Endodermal cell (in vitro differentiated cells): ENCODE results near the gene SLC30A5. TPM values are rescaled to one million over a fixed set of nuclear protein-coding genes. Genes with fewer than 3 reads are reported as not detected.
"Not testable (repeated sequence)": the region's sequence is repeated elsewhere in the genome, so short reads cannot be mapped to it uniquely, and the experiment has no call there.

Experiments
- DNase-seq: peaks from one replicate; pipeline ENCODE4 v3.0.0-alpha.2; 2017
- H3K27ac ChIP-seq: 2 replicates; pipeline ENCODE4 v1.5.1; 2013; ENCODE audit warnings: mild to moderate bottlenecking, low read depth, low read length, moderate library complexity
- H3K27me3 ChIP-seq: 2 replicates; pipeline ENCODE4 v1.6.1; 2013; ENCODE audit warnings: mild to moderate bottlenecking, low read length, moderate library complexity; ENCODE audit not compliant: insufficient read depth, control insufficient read depth, poor library complexity, severe bottlenecking
- H3K36me3 ChIP-seq: 2 replicates; pipeline ENCODE4 v1.7.0; 2013; ENCODE audit warnings: mild to moderate bottlenecking, low read length, moderate library complexity; ENCODE audit not compliant: control insufficient read depth, insufficient read depth
- H3K4me1 ChIP-seq: one replicate; pipeline ENCODE4 v1.7.0; 2013; ENCODE audit warnings: low read length; ENCODE audit not compliant: control insufficient read depth, insufficient read depth
- H3K4me3 ChIP-seq: 2 replicates; pipeline ENCODE4 v1.5.1; 2013; ENCODE audit warnings: mild to moderate bottlenecking, low read length, moderate library complexity
- H3K9ac ChIP-seq: 2 replicates; pipeline ENCODE4 v1.6.1; 2013; ENCODE audit warnings: mild to moderate bottlenecking, low read length, moderate library complexity; ENCODE audit not compliant: poor library complexity, severe bottlenecking; ENCODE audit errors: extremely low read depth
- H3K9me3 ChIP-seq: 2 replicates; pipeline ENCODE4 v1.6.1; 2013; ENCODE audit warnings: mild to moderate bottlenecking, low read length, moderate library complexity; ENCODE audit not compliant: control insufficient read depth
- H3K27ac Mint-ChIP-seq: 2 replicates; pipeline ENCODE4 v1.8.0; 2020; ENCODE audit warnings: mixed read lengths
- H3K27me3 Mint-ChIP-seq: 2 replicates; pipeline ENCODE4 v1.8.0; 2021; ENCODE audit warnings: mild to moderate bottlenecking, mixed read lengths; ENCODE audit not compliant: insufficient read depth
- H3K36me3 Mint-ChIP-seq: 2 replicates; pipeline ENCODE4 v1.8.0; 2020; ENCODE audit warnings: low read depth, mixed read lengths
- H3K4me1 Mint-ChIP-seq: 2 replicates; pipeline ENCODE4 v1.8.0; 2020; ENCODE audit warnings: mixed read lengths
- H3K4me3 Mint-ChIP-seq: 2 replicates; pipeline ENCODE4 v1.8.0; 2020; ENCODE audit warnings: mild to moderate bottlenecking, moderate library complexity, mixed read lengths
- H3K9me3 Mint-ChIP-seq: 2 replicates; pipeline ENCODE4 v1.8.0; 2020; ENCODE audit warnings: mild to moderate bottlenecking, mixed read lengths
- WGBS, 2 experiments: methylation state at CpG; one replicate each; pipeline versions ENCODE4 v1.1.5 to v1.1.7; 2013; ENCODE audit warnings: missing lambda C conversion rate in 2 of 2, mixed read lengths in 1 of 2; ENCODE audit not compliant: insufficient coverage in 1 of 2, insufficient read length in 1 of 2; 5-methylcytosine and 5-hydroxymethylcytosine counted together
- long read RNA-seq, 4 experiments: library from polyadenylated mRNA in 2 of 4; library from RNA in 1 of 4; library from capped mRNA in 1 of 4; stranded (forward) in 3 of 4; unstranded in 1 of 4; transcript quantifications; one replicate each; pipeline ENCODE4 v2.0.0, GENCODE V29; 2020 to 2021; ENCODE audit warnings: inconsistent platforms in 1 of 4
- polyA plus RNA-seq, 2 experiments: library from polyadenylated mRNA; stranded (reverse); fragments of 50-300 nt; gene quantifications; one replicate each; pipeline ENCODE4 v1.2.3, GENCODE V29; 2013
- total RNA-seq, 2 donors: library from RNA; stranded (reverse); fragmentation: NEBNext Ultra II Directional in 1 of 2; extraction: Animal tissue kit (Norgen Biotek cat#: 25700) in 1 of 2; gene quantifications; 2 replicates in 1 of 2; 3 replicates in 1 of 2; pipeline ENCODE4 v1.2.1, GENCODE V29; 2021
- TF ChIP-seq, protein P1 (sequence below): fragments of 200-600 bp; sonication (generic); conservative IDR thresholded peaks from 2 replicates; pipeline ENCODE4 v1.5.0; 2021; ENCODE audit warnings: antibody characterized with exemption, mild to moderate bottlenecking

Gene SLC30A5
- 10 to 100 TPM; 49.6 to 64.7 TPM for total RNA-seq
- polyA plus RNA-seq (2013, experiment 1 of 2) = 30.5 TPM
- polyA plus RNA-seq (2013, experiment 2 of 2) = 34.4 TPM
- long read RNA-seq, experiment 1, full-length matches to known transcripts = 11 of 23 reads
- long read RNA-seq, experiment 1, partial matches to known transcripts = 10 of 23 reads
- long read RNA-seq, experiment 1, other reads (novel, unspliced or antisense) = 2 of 23 reads
- long read RNA-seq, experiment 2, full-length matches to known transcripts = 62 of 94 reads
- long read RNA-seq, experiment 2, partial matches to known transcripts = 9 of 94 reads
- long read RNA-seq, experiment 2, other reads (novel, unspliced or antisense) = 23 of 94 reads
- long read RNA-seq, experiment 3, full-length matches to known transcripts = 102 of 144 reads
- long read RNA-seq, experiment 3, partial matches to known transcripts = 4 of 144 reads
- long read RNA-seq, experiment 3, other reads (novel, unspliced or antisense) = 38 of 144 reads
- long read RNA-seq, experiment 4, partial matches to known transcripts = 1 of 1 reads
- long read RNA-seq, experiment 4, other reads (novel, unspliced or antisense) = 0 of 1 reads

DNA sequence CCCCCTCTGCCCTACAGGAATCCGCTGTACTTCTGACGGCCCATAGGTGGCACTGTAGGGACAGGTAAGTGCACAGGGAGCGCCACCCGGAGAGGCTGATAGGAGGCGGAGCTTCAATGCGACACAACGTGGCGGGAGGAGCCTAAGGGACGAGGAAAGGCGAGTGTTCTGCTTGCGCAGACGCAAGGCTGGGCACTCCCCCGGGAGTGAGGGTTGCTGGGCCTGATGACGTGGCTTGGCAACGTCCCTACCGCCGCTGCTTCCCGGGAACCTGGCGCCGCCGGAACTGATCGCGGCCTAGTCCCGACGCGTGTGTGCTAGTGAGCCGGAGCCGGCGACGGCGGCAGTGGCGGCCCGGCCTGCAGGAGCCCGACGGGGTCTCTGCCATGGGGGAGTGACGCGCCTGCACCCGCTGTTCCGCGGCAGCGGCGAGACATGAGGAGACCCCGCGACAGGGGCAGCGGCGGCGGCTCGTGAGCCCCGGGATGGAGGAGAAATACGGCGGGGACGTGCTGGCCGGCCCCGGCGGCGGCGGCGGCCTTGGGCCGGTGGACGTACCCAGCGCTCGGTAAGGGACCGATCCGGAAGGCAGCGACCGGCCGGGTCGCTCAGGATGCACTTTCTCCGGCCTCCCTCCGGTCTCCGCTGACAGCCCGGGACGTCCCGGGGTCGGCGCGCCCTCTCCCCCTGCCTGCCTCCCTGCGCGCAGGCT lies at the start of gene SLC30A5:
TSS of gene SLC30A5 (plus strand) at position 244 of the 712 bp plus-strand sequence. CDS start at position 486, 242 bp downstream.
- WGBS, 2 experiments = 0 to 1% methylated on average over 35 to 79 of the region's 79 CpGs
- H3K4me3 ChIP-seq = peak within 1 kb of the TSS; percentile 99
- Mint-ChIP-seq H3K27ac (peak within 1 kb of the TSS; percentile 96), H3K4me3 (peak within 1 kb of the TSS; percentile 83), H3K4me1 (peaks cover 7% of the 10 kb centered on the region), H3K9me3 (no peaks in the 10 kb centered on the region), H3K36me3 (peaks cover 20% of the 10 kb centered on the region), H3K27me3 (no peaks in the 10 kb centered on the region)
- no peaks in the 10 kb centered on the region for H3K4me1 ChIP-seq
- TF ChIP-seq, protein P1, sequence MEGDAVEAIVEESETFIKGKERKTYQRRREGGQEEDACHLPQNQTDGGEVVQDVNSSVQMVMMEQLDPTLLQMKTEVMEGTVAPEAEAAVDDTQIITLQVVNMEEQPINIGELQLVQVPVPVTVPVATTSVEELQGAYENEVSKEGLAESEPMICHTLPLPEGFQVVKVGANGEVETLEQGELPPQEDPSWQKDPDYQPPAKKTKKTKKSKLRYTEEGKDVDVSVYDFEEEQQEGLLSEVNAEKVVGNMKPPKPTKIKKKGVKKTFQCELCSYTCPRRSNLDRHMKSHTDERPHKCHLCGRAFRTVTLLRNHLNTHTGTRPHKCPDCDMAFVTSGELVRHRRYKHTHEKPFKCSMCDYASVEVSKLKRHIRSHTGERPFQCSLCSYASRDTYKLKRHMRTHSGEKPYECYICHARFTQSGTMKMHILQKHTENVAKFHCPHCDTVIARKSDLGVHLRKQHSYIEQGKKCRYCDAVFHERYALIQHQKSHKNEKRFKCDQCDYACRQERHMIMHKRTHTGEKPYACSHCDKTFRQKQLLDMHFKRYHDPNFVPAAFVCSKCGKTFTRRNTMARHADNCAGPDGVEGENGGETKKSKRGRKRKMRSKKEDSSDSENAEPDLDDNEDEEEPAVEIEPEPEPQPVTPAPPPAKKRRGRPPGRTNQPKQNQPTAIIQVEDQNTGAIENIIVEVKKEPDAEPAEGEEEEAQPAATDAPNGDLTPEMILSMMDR = peak; percentile 90
- H3K27ac ChIP-seq = peak within 1 kb of the TSS; percentile 87
- H3K27me3 ChIP-seq = no peaks in the 10 kb centered on the region
- peaks cover 17% of the 10 kb centered on the region for H3K36me3 ChIP-seq
- H3K9ac ChIP-seq = peak within 1 kb of the TSS; percentile 95
- peak; percentile 100 for DNase-seq
- no peaks in the 10 kb centered on the region for H3K9me3 ChIP-seq

DNA sequence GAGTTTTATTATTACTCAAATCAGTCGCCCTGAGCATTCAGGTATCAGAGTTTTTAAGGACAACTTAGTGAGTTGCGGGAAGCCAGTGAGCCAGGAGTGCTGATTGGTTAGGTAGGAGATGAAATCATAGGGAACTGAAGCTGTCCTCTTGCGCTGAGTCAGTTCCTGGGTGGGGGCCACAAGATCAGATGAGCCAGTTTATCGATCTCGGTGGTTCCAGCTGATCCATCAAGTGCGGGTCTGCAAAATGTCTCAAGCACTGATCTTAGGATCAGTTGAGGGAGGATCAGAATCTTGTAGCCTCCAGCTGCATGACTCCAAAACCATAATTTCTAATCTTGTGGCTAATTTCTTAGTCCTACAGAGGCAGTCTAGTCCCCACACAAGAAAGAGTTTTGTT lies 48.6 kb upstream of the SLC30A5 start:
- H3K27ac Mint-ChIP-seq, H3K27me3 Mint-ChIP-seq, H3K9ac ChIP-seq, H3K4me3 ChIP-seq, H3K9me3 ChIP-seq, H3K36me3 Mint-ChIP-seq, H3K36me3 ChIP-seq, H3K27me3 ChIP-seq, H3K4me1 Mint-ChIP-seq, DNase-seq, H3K4me1 ChIP-seq, H3K9me3 Mint-ChIP-seq, H3K4me3 Mint-ChIP-seq, H3K27ac ChIP-seq: not testable (repeated sequence)
- WGBS, 2 experiments = 97 to 98% methylated on average over 5 to 6 of the region's 6 CpGs

DNA sequence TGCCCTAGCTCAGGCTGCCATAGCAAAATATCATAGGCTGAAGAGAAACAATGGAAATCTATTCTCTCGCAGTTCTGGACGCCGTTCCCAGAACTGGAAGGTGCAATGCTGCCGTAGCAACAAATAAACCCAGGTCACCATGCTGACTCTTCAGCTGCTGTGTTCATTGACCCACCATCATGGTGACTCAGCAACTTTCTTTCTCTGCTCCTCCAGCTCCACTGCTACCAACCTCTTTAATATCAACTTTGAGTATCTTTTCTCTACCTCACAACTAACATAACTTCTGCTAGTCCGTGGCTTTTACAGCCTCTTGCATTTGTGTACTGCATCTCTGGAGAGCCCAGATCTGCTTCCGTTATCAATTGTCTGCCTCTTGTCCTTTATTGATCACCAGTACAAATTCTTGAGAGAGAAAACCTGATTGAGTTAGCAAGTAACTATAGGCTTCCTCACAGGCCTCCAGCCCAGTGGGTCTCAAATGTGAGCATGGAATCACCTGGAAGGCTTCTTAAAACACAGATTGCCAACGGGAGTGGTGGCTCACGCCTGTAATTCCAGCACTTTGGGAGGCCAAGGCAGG lies 47.3 kb upstream of the SLC30A5 start:
- H3K4me1 ChIP-seq = no peaks in the 10 kb centered on the region
- no peaks in the 10 kb centered on the region for H3K36me3 ChIP-seq
- Mint-ChIP-seq H3K4me3 (no peak overlapping the region), H3K9me3 (no peaks in the 10 kb centered on the region), H3K27me3 (no peaks in the 10 kb centered on the region), H3K36me3 (no peaks in the 10 kb centered on the region), H3K27ac (no peak overlapping the region), H3K4me1 (peaks cover 5% of the 10 kb centered on the region)
- 86 to 96% methylated on average over 7 to 8 of the region's 8 CpGs for WGBS, 2 experiments
- H3K4me3 ChIP-seq = no peak overlapping the region
- no peaks in the 10 kb centered on the region for H3K27me3 ChIP-seq
- H3K9ac ChIP-seq = no peak overlapping the region
- TF ChIP-seq, protein P1 = no peak
- DNase-seq = no peak
- H3K9me3 ChIP-seq = no peaks in the 10 kb centered on the region
- no peak overlapping the region for H3K27ac ChIP-seq
